HG02852 (cell line): ENCODE measurements around the gene TCP10L.
"Not testable (repeated sequence)": the region's sequence is repeated elsewhere in the genome, so short reads cannot be mapped to it uniquely, and the experiment has no call there.

Source experiments
- ATAC-seq: cut with Tn5 transposase; IDR thresholded peaks from one replicate; pipeline ENCODE4 v1.9.1; 2021; ENCODE audit warnings: mild to moderate bottlenecking, moderate library complexity; ENCODE audit not compliant: unreplicated experiment

Gene TCP10L

GRCh38 chr21:32559006-32559610, 26.2 kb downstream of the TCP10L start:
- ATAC-seq: no peak

GRCh38 chr21:32558106-32558505, 27.2 kb downstream of the TCP10L start:
- ATAC-seq: no peak

- no peak for ATAC-seq
These were observed 30.3 kb downstream of the TCP10L start for GRCh38 chr21:32554832-32555638.

- no peak for ATAC-seq
These were observed 35.4 kb downstream of the TCP10L start for GRCh38 chr21:32549886-32550285.

- no peak for ATAC-seq
These were observed 35.9 kb downstream of the TCP10L start for GRCh38 chr21:32549440-32549839.

GRCh38 chr21:32548978-32549377, 36.3 kb downstream of the TCP10L start:
- no peak for ATAC-seq

GRCh38 chr21:32547018-32547417, 38.3 kb downstream of the TCP10L start:
- no peak for ATAC-seq

- ATAC-seq: no peak
These were observed 39.3 kb downstream of the TCP10L start for GRCh38 chr21:32545948-32546441.

GRCh38 chr21:32544697-32545096, 40.6 kb downstream of the TCP10L start:
- no peak for ATAC-seq

- no peak for ATAC-seq
These were observed 41.3 kb downstream of the TCP10L start for GRCh38 chr21:32543975-32544374.

- ATAC-seq: not testable (repeated sequence)
These were observed 42.3 kb downstream of the TCP10L start for GRCh38 chr21:32543056-32543455.

GRCh38 chr21:32539378-32539777, 45.9 kb downstream of the TCP10L start:
- no peak for ATAC-seq

GRCh38 chr21:32538147-32538792, 47.1 kb downstream of the TCP10L start:
- ATAC-seq: no peak

GRCh38 chr21:32537569-32537881, 47.8 kb downstream of the TCP10L start:
- ATAC-seq: no peak

- ATAC-seq: no peak
These were observed 49.7 kb downstream of the TCP10L start for GRCh38 chr21:32535612-32536011.

GRCh38 chr21:32534113-32534512, 51.2 kb downstream of the TCP10L start:
- ATAC-seq: no peak

- no peak for ATAC-seq
These were observed 51.7 kb downstream of the TCP10L start for GRCh38 chr21:32533611-32534010.

- ATAC-seq: no peak
These were observed 52.3 kb downstream of the TCP10L start for GRCh38 chr21:32533053-32533452.

- no peak for ATAC-seq
These were observed 52.7 kb downstream of the TCP10L start for GRCh38 chr21:32532636-32533035.

- ATAC-seq: not testable (repeated sequence)
These were observed 53.8 kb downstream of the TCP10L start for GRCh38 chr21:32531561-32531960.

GRCh38 chr21:32530809-32531208, 54.5 kb downstream of the TCP10L start:
- not testable (repeated sequence) for ATAC-seq

GRCh38 chr21:32529679-32530078, 55.6 kb downstream of the TCP10L start:
- no peak for ATAC-seq
